Hematopoietic multipotent progenitor cell treated with erythropoietin and hydrocortisone succinate and interleukin-3 and kit ligand, for 17 days (in vitro differentiated cells): ENCODE results near the gene WDR53.
"Not testable (repeated sequence)": the region's sequence is repeated elsewhere in the genome, so short reads cannot be mapped to it uniquely, and the experiment has no call there.

ENCODE experiments used
- DNase-seq: peaks from one replicate; pipeline ENCODE4 v3.0.0-alpha.2; 2015; ENCODE audit warnings: low spot score

Gene WDR53

GRCh38 chr3:196568246-196569002 is at the start of gene WDR53, which contains the start of gene FBXO45:
TSS of gene WDR53 (minus strand) at chr3:196568554. CDS start at chr3:196561475, 7,079 bp downstream.
TSS of gene FBXO45 (plus strand) at chr3:196568660. CDS start at chr3:196568985, 325 bp downstream.
- peak; percentile 76 for DNase-seq

DNA sequence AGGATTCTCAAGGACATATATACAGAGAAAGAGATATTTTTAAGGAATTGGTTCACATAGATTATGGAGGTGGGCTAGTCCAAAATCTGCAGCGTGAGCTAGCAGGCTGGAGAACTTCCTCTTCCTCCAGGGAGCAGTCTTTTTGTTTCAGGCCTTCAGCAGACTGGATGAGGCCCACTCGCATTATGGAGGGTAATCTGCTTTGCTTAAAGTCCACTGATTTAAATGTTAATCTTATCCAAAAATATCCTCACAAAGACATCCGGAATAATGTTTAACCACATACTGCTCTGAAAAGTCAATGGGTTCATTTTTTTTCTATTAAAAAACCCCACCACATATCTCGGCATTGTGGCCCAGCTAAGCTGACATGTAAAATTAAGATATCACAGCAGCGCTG is 48.9 kb upstream of the WDR53 start:
- DNase-seq: no peak

DNA sequence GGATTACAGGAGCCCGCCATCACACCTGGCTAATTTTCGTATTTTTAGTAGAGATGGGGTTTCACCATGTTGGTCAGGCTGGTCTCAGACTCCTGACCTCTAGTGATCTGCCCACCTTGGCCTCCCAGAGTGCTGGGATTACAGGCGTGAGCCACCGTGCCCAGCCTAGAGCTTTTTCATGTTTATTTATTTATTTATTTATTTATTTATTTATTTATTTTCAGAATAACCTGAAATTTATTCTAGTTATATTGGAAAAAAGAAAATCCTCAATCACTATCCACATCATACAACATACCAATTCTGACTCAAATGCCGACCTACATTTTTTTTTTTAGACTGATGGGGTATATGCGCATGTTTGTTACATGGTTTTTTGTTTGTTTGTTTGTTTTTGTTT is 46.9 kb upstream of the WDR53 start:
- DNase-seq: not testable (repeated sequence)

DNA sequence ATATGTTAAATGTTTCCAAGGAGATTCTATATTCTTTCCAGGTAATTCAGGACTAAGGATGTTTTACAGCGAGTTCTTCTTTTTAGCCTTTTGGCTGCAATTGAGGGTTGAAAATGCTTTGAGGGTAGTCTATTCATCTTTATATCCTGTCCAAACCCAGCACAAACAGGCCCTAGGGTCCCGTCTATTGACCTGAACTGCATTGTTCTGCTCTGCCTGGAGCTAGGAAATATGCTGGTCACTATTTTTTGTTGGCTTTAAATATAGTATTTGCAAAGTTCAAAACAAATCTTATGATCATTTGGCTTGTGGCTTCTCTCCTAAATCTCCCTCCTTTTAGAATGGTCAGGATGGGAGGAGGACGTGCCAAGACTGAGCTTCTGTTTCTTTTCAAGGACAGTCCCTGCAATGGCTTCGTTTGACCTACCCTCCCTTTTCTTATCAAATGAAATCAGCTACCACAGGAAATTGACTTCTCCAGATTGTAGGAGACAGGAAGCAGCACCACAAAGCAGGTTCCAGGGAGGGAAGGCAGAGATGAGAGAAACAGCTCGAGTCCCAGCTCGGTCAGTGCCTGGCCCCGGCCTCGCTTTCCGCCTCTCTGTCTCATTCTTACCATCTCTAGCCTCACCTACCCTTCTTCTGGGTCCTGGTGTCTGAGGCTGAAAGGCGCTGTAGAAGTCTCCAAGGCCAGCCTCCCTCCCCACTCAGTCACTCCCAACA is 43.6 kb upstream of the WDR53 start:
- DNase-seq: no peak

GRCh38 chr3:196609805-196610515 is 41.6 kb upstream of the WDR53 start:
- peak; percentile 19 for DNase-seq

GRCh38 chr3:196609343-196609775 is 41.0 kb upstream of the WDR53 start:
- peak; percentile 90 for DNase-seq

- no peak for DNase-seq
These were observed 40.3 kb upstream of the WDR53 start for GRCh38 chr3:196608693-196609092.

GRCh38 chr3:196604548-196604947 is 36.2 kb upstream of the WDR53 start:
- no peak for DNase-seq

GRCh38 chr3:196603683-196604082 is 35.3 kb upstream of the WDR53 start:
- no peak for DNase-seq

GRCh38 chr3:196602673-196603072 is 34.3 kb upstream of the WDR53 start:
- no peak for DNase-seq

GRCh38 chr3:196600359-196600758 is 32.0 kb upstream of the WDR53 start:
- no peak for DNase-seq

GRCh38 chr3:196599734-196600128 is 31.4 kb upstream of the WDR53 start:
- DNase-seq: no peak

- DNase-seq: not testable (repeated sequence)
These were observed 29.8 kb upstream of the WDR53 start for GRCh38 chr3:196597971-196598733.

DNA sequence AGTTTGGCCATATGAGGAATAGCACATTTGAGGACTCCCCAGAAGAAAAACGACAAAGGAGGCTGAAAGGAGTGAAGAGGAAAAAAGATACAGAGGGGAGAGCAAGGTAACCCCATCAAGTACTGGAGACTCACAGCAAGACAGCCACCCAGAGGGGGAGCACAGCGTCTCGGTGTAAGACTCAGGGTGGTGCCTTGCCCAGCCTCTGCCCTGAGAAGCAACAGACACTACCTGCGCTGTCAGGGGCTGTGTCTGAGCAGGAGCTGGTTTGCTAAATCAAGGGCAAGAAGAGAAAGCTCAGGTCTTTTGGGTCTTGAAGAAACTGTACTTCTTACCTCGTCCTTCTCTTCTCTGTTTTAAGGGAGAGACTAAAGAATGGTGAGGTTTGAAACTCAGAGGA is 28.0 kb upstream of the WDR53 start:
- no peak for DNase-seq

GRCh38 chr3:196590279-196590678 is 21.9 kb upstream of the WDR53 start:
- DNase-seq: no peak

- DNase-seq: no peak
These were observed 16.8 kb upstream of the WDR53 start for GRCh38 chr3:196585044-196585757.

GRCh38 chr3:196572389-196572788 is 4.0 kb upstream of the WDR53 start:
- no peak for DNase-seq

GRCh38 chr3:196570332-196570731 is 2.0 kb upstream of the WDR53 start:
- not testable (repeated sequence) for DNase-seq

DNA sequence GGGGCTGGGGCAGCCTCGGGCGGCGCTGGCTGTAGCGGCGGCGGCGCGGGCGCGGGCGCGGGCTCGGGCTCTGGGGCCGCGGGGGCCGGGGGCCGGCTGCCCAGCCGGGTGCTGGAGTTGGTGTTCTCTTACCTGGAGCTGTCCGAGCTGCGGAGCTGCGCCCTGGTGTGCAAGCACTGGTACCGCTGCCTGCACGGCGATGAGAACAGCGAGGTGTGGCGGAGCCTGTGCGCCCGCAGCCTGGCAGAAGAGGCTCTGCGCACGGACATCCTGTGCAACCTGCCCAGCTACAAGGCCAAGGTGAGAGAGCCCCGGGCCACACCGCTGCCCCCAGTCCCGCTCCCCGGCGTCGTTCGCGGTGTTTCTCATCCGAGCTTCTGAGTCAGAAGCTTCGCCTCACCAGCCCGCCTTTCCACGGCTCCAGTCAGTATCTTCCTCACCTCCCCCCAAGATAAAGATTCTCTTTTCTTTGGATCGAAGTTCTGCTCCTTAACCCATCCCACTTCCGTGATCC is 706 bp upstream of the WDR53 start:
- DNase-seq: no peak

DNA sequence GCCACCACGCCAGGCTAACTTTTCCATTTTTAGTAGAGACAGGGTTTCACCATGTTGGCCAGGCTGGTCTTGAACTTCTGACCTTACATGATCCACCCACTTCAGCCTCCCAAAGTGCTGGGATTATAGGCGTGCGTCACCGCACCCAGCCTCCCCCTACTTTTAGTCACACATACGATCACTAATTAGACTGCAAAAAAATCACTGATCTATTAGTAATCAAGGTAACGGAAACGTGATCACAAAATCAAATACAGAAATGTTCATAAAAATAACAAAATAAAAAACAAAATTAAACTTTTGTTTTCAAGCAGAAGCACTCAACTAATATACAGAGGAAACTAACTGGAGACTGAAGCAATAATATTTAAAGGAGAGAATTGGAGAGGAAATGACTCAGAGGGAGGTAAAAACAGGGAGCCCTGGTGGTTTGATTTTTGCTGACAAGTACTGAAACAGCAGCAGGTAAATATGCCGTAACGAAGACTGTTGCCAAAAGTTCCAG is 4.6 kb downstream of the WDR53 start:
- no peak for DNase-seq

DNA sequence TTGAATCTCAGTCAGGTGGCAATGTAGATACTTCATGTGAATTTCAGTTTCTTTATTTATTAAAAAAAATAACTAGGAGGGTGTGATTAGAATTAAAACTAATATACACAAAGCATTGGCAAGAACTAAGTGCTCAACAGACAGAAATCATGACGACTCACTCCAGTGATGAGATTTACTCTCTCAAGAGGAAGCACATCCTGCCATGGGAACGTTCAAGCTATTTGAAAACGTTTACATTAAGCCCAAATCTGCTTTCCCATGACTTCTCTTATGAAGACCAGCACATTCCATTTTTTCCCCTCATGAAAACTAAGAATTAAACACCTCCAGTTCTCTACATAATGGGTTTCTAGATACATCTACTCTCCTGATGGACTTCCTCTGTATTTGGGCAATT is 8.5 kb downstream of the WDR53 start:
- DNase-seq: no peak
